SK-N-SH (cell line): ENCODE results near the gene GPLD1. TPM values are rescaled to one million over a fixed set of nuclear protein-coding genes. Genes with fewer than 3 reads are reported as not detected.

Experiments used
- CTCF ChIA-PET: fragments of 300-600, 350-600 bp; formaldehyde crosslinking; extraction: SDS; loops from one replicate; lab custom pipeline; 2021; lab: Yijun Ruan, JAX
- POLR2A ChIA-PET: fragments of 350-600 bp; sonication (Branson Sonifier 250); formaldehyde crosslinking; extraction: SDS; loops from one replicate; lab custom pipeline; 2020; ENCODE audit warnings: antibody characterized with exemption, inconsistent platforms; lab: Yijun Ruan, JAX
- DNase-seq: peaks from one replicate; pipeline ENCODE4 v3.0.0; 2012
- H2AFZ ChIP-seq: fragments of 200-600 bp; sonication (generic); 2 replicates; pipeline ENCODE4 v1.8.1; 2016; ENCODE audit warnings: antibody characterized with exemption, mild to moderate bottlenecking, low read depth
- H3F3A ChIP-seq: fragments of 200-600 bp; sonication (generic); replicated peaks from 2 replicates; pipeline ENCODE3; 2016; ENCODE audit warnings: antibody characterized with exemption, mild to moderate bottlenecking; ENCODE audit not compliant: insufficient read depth
- H3K27ac ChIP-seq, 2 experiments: fragments of 200-500 bp in 1 of 2; fragments of 200-600 bp in 1 of 2; sonication (Bioruptor generic) in 1 of 2; sonication (generic), shearing (Covaris generic) in 1 of 2; 2 replicates each; pipeline versions ENCODE4 v1.5.1 to v1.6.1; 2014 to 2016; ENCODE audit warnings: low read depth in 2 of 2, inconsistent platforms in 1 of 2, low read length in 1 of 2, mild to moderate bottlenecking in 1 of 2, mixed read lengths in 1 of 2
- H3K27me3 ChIP-seq: fragments of 200-600 bp; sonication (generic), shearing (Covaris generic); 2 replicates; pipeline ENCODE4 v1.6.1; 2016; ENCODE audit warnings: mixed run types; ENCODE audit not compliant: insufficient read depth
- H3K36me3 ChIP-seq, 2 experiments: fragments of 200-500 bp in 1 of 2; fragments of 200-600 bp in 1 of 2; sonication (Bioruptor generic) in 1 of 2; sonication (generic) in 1 of 2; replicated peaks in 1 of 2; 2 replicates each; pipeline versions ENCODE3 to v1.5.1; 2014 to 2016; ENCODE audit warnings: low read length in 1 of 2, mild to moderate bottlenecking in 1 of 2; ENCODE audit not compliant: insufficient read depth in 2 of 2, control insufficient read depth in 1 of 2
- H3K4me1 ChIP-seq, 2 experiments: fragments of 200-500 bp in 1 of 2; fragments of 200-600 bp in 1 of 2; sonication (Bioruptor generic) in 1 of 2; sonication (generic), shearing (Covaris generic) in 1 of 2; 2 replicates each; pipeline versions ENCODE4 v1.5.1 to v1.6.1; 2014 to 2016; ENCODE audit warnings: low read depth in 1 of 2, low read length in 1 of 2, mixed run types in 1 of 2; ENCODE audit not compliant: insufficient read depth in 2 of 2, control insufficient read depth in 1 of 2
- H3K4me2 ChIP-seq: fragments of 200-600 bp; sonication (generic), shearing (Covaris generic); 2 replicates; pipeline ENCODE4 v1.6.1; 2017; ENCODE audit warnings: mixed run types
- H3K4me3 ChIP-seq, 2 experiments: fragments of 200-500 bp in 1 of 2; fragments of 200-600 bp in 1 of 2; sonication (Bioruptor generic) in 1 of 2; sonication (generic), shearing (Covaris generic) in 1 of 2; 2 replicates each; pipeline versions ENCODE4 v1.5.1 to v1.8.1; 2014 to 2016; ENCODE audit warnings: low read depth in 2 of 2, inconsistent platforms in 1 of 2, low read length in 1 of 2, mild to moderate bottlenecking in 1 of 2, mixed read lengths in 1 of 2, moderate library complexity in 1 of 2
- H3K79me2 ChIP-seq: fragments of 200-600 bp; sonication (generic); 2 replicates; pipeline ENCODE4 v1.8.1; 2017; ENCODE audit warnings: mild to moderate bottlenecking; ENCODE audit not compliant: insufficient read depth
- H3K9ac ChIP-seq: fragments of 200-600 bp; sonication (generic); 2 replicates; pipeline ENCODE4 v1.6.1; 2017; ENCODE audit warnings: mixed run types
- H3K9me2 ChIP-seq: fragments of 200-600 bp; sonication (generic); 2 replicates; pipeline ENCODE4 v1.6.1; 2017; ENCODE audit warnings: mixed run types
- H3K9me3 ChIP-seq: fragments of 200-600 bp; sonication (generic); 2 replicates; pipeline ENCODE4 v1.6.1; 2017; ENCODE audit warnings: mixed run types, mild to moderate bottlenecking, moderate library complexity
- H4K20me1 ChIP-seq: fragments of 200-600 bp; sonication (generic); 2 replicates; pipeline ENCODE4 v1.6.1; 2017; ENCODE audit warnings: mild to moderate bottlenecking, mixed run types; ENCODE audit not compliant: insufficient read depth
- CHD2 ChIP-seq: fragments of 150-350 bp; IDR thresholded peaks from 2 replicates; pipeline ENCODE4 v1.6.1; 2018; ENCODE audit warnings: low read length; ENCODE audit not compliant: partially characterized antibody
- FOXJ3 ChIP-seq: sonication (generic); formaldehyde crosslinking; IDR thresholded peaks from 2 replicates; pipeline ENCODE4 v1.5.1; 2020; ENCODE audit warnings: mild to moderate bottlenecking, missing genetic modification reagents
- GATA2 ChIP-seq: sonication (generic); formaldehyde crosslinking; IDR thresholded peaks from 2 replicates; pipeline ENCODE4 v1.5.0; 2020; ENCODE audit warnings: mild to moderate bottlenecking, missing genetic modification reagents
- MEF2A ChIP-seq: IDR thresholded peaks from 2 replicates; pipeline ENCODE4 v1.4.0; 2012; ENCODE audit warnings: low read depth, borderline replicate concordance
- MXI1 ChIP-seq: IDR thresholded peaks from 2 replicates; pipeline ENCODE4 v1.6.1; 2012; ENCODE audit warnings: mild to moderate bottlenecking, low read depth, low read length, improper control_type of control experiment
- NFIC ChIP-seq: IDR thresholded peaks from 2 replicates; pipeline ENCODE4 v1.4.0; 2012; ENCODE audit warnings: borderline replicate concordance
- NRF1 ChIP-seq: IDR thresholded peaks from 2 replicates; pipeline ENCODE4 v1.6.1; 2012; ENCODE audit warnings: low read depth, mild to moderate bottlenecking, low read length
- POLR2AphosphoS5 ChIP-seq: IDR thresholded peaks from 2 replicates; pipeline ENCODE4 v1.6.1; 2012; ENCODE audit warnings: low read depth, low read length
- RAD21 ChIP-seq: IDR thresholded peaks from 2 replicates; pipeline ENCODE4 v1.6.1; 2012; ENCODE audit warnings: mild to moderate bottlenecking, low read length
- RCOR1 ChIP-seq: fragments of 150-350 bp; IDR thresholded peaks from 2 replicates; pipeline ENCODE4 v1.6.1; 2017; ENCODE audit warnings: antibody characterized with exemption, low read length
- RXRA ChIP-seq: IDR thresholded peaks from 2 replicates; pipeline ENCODE4 v1.4.0; 2012; ENCODE audit warnings: low read depth, mild to moderate bottlenecking, borderline replicate concordance
- SMC3 ChIP-seq: IDR thresholded peaks from 2 replicates; pipeline ENCODE4 v1.6.1; 2012; ENCODE audit warnings: low read depth, low read length, improper control_type of control experiment
- TCF12 ChIP-seq: IDR thresholded peaks from 2 replicates; pipeline ENCODE4 v1.4.0; 2012
- WGBS: methylation state at CpG from one replicate; pipeline ENCODE4 v1.1.6; 2017; ENCODE audit warnings: low lambda C conversion rate; 5-methylcytosine and 5-hydroxymethylcytosine counted together
- polyA plus RNA-seq, 3 experiments: library from polyadenylated mRNA; depleted of rRNA; stranded (reverse); fragments of >200 nt; gene quantifications; 2 replicates each; pipeline ENCODE4 v1.2.3, GENCODE V29; 2012
- TF ChIP-seq, protein P1 (sequence below): IDR thresholded peaks from 2 replicates; pipeline ENCODE4 v1.4.0; 2012; ENCODE audit warnings: low read depth, borderline replicate concordance
- TF ChIP-seq, protein P2 (sequence below): fragments of 150-350 bp; IDR thresholded peaks from 2 replicates; pipeline ENCODE4 v1.6.1; 2017; ENCODE audit warnings: antibody characterized with exemption, low read length, low read depth, borderline replicate concordance
- TF ChIP-seq, protein P3 (sequence below): IDR thresholded peaks from 2 replicates; pipeline ENCODE4 v1.4.0; 2012; ENCODE audit warnings: low read depth
- TF ChIP-seq, protein P4 (sequence below): IDR thresholded peaks from 2 replicates; pipeline ENCODE4; 2012

The GPLD1 gene
- polyA plus RNA-seq, 1 of the 3 experiments (the other 2 are of a cell fraction), result 0.94 TPM

DNA sequence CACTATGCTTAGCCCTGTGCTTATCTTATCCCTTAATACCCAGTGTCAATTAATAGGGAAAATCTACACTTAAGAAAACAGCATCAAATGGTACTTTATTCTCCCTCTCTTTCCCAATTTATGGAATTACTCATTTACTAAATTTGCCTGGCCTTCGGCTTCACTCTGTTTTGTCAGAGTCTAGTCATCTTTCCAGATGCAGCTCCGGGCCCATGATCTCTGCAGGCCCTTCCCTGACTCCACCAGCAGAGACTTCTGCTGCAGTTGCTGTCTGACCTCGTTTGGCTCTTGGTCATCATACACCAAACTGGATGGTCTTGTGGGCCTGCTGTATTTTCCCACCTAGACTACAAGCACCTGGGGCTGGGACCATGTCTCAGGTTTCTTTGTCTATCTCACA is 59.3 kb downstream of the GPLD1 start:
- 75% methylated on average over 3 of the region's 3 CpGs for WGBS
- peaks cover 9 to 16% of the 10 kb centered on the region in 2 experiments for H3K36me3 ChIP-seq
- no peaks in the 10 kb centered on the region for H3K9me2 ChIP-seq
- no peaks in the 10 kb centered on the region for H3K27me3 ChIP-seq
- no peak overlapping the region for H2AFZ ChIP-seq
- no peak for DNase-seq
- H4K20me1 ChIP-seq, result no peaks in the 10 kb centered on the region
- ChIA-PET POLR2A (no interaction called here), CTCF (interaction anchor here (0.7 to 1.9 kb wide), 12 partner anchors 13 to 153 kb away, joined by 3 to 6 read pairs (median 3); partner anchors contain the start of gene ALDH5A1)
- TF ChIP-seq RCOR1 (no peak), TCF12 (no peak), POLR2AphosphoS5 (no peak), CHD2 (no peak), MXI1 (no peak)
- TF ChIP-seq, protein P1, sequence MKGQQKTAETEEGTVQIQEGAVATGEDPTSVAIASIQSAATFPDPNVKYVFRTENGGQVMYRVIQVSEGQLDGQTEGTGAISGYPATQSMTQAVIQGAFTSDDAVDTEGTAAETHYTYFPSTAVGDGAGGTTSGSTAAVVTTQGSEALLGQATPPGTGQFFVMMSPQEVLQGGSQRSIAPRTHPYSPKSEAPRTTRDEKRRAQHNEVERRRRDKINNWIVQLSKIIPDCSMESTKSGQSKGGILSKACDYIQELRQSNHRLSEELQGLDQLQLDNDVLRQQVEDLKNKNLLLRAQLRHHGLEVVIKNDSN, result no peak
- TF ChIP-seq, protein P2, sequence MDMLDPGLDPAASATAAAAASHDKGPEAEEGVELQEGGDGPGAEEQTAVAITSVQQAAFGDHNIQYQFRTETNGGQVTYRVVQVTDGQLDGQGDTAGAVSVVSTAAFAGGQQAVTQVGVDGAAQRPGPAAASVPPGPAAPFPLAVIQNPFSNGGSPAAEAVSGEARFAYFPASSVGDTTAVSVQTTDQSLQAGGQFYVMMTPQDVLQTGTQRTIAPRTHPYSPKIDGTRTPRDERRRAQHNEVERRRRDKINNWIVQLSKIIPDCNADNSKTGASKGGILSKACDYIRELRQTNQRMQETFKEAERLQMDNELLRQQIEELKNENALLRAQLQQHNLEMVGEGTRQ, result no peak
- H3K9ac ChIP-seq, result no peak overlapping the region
- no peak overlapping the region for H3K4me3 ChIP-seq
- H3F3A ChIP-seq, result peaks cover 6% of the 10 kb centered on the region
- H3K9me3 ChIP-seq, result no peaks in the 10 kb centered on the region
- no peak overlapping the region for H3K4me2 ChIP-seq
- no peaks in the 10 kb centered on the region for H3K79me2 ChIP-seq
- H3K27ac ChIP-seq, result no peak overlapping the region
- no peaks in the 10 kb centered on the region; a peak in 1 of 4 replicates for H3K4me1 ChIP-seq

DNA sequence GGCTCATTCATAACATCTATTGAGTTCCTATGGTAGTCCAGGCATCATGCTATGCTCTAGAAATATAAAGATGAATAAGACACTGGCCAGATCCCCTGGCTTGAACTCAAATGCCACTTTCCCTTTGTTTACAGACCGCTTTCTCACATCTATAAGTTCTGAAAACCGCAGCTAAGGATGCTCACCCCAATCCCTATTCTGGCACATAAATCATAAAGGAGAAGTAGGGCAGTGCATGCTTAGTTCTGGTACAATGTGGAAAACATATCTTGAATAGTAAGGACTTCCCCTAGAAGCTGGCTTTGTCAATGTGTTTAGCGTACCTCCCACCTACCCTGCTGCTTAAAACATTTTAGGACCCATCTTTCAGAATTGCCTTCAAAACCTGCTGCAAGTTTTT is 60.2 kb downstream of the GPLD1 start:
- ChIA-PET CTCF (interaction anchor here (1.2 to 1.9 kb wide), 3 partner anchors 20 to 146 kb away, joined by 3 to 5 read pairs (median 3); no protein-coding TSS in a partner anchor), POLR2A (no interaction called here)
- Histone ChIP-seq H2AFZ (no peak overlapping the region), H3K4me3 (no peak overlapping the region), H3K9me3 (no peaks in the 10 kb centered on the region), H3K27me3 (no peaks in the 10 kb centered on the region), H3K9ac (no peak overlapping the region), H3K27ac (no peak overlapping the region), H3K4me2 (no peak overlapping the region), H3K4me1 (no peaks in the 10 kb centered on the region; a peak in 1 of 4 replicates), H3F3A (peaks cover 6% of the 10 kb centered on the region), H3K9me2 (no peaks in the 10 kb centered on the region), H3K79me2 (no peaks in the 10 kb centered on the region), H3K36me3 (peaks cover 17 to 26% of the 10 kb centered on the region in 2 experiments), H4K20me1 (no peaks in the 10 kb centered on the region)
- no peak for DNase-seq
- WGBS, result 91% methylated on average over 3 of the region's 3 CpGs
- TF ChIP-seq POLR2AphosphoS5, result no peak
- TF ChIP-seq, protein P2, result no peak

DNA sequence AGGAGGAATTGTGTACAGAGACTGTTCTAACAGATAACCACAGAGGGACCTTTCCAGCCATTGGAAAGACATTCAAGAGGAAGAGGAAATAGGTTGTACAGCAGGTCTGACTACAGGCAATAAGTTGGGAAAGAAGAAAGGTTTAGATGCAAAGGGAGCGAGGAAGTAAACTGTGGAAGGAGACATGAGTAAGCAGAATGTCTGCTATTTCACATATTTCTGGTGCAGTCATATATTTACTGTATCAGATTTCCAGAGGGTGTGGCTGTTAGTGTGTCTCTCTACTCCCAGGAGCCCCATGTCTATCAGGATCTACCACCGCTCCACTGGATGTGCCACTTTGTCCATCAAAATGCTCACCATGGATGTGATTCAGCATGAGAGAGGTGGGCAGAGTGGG is 60.8 kb downstream of the GPLD1 start:
- Histone ChIP-seq H3K27ac (no peak overlapping the region), H3K9me2 (no peaks in the 10 kb centered on the region), H3K4me1 (no peaks in the 10 kb centered on the region; a peak in 1 of 4 replicates), H3K36me3 (peaks cover 18 to 31% of the 10 kb centered on the region in 2 experiments), H4K20me1 (no peaks in the 10 kb centered on the region), H3K4me3 (no peak overlapping the region), H3K9ac (no peak overlapping the region), H3K9me3 (no peaks in the 10 kb centered on the region), H2AFZ (no peak overlapping the region), H3F3A (peaks cover 6% of the 10 kb centered on the region), H3K27me3 (no peaks in the 10 kb centered on the region), H3K4me2 (no peak overlapping the region), H3K79me2 (no peaks in the 10 kb centered on the region)
- 94% methylated on average over 2 of the region's 2 CpGs for WGBS
- CTCF ChIA-PET, result no interaction called here
- DNase-seq, result no peak
- POLR2A ChIA-PET, result no interaction called here
- TF ChIP-seq TCF12 (no peak), GATA2 (no peak), RXRA (no peak), MEF2A (no peak), NFIC (no peak), SMC3 (no peak), POLR2AphosphoS5 (no peak), NRF1 (no peak), RAD21 (no peak), FOXJ3 (CRISPR knock-in tag) (no peak)
- TF ChIP-seq, protein P3, sequence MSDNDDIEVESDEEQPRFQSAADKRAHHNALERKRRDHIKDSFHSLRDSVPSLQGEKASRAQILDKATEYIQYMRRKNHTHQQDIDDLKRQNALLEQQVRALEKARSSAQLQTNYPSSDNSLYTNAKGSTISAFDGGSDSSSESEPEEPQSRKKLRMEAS, result no peak
- TF ChIP-seq, protein P4, sequence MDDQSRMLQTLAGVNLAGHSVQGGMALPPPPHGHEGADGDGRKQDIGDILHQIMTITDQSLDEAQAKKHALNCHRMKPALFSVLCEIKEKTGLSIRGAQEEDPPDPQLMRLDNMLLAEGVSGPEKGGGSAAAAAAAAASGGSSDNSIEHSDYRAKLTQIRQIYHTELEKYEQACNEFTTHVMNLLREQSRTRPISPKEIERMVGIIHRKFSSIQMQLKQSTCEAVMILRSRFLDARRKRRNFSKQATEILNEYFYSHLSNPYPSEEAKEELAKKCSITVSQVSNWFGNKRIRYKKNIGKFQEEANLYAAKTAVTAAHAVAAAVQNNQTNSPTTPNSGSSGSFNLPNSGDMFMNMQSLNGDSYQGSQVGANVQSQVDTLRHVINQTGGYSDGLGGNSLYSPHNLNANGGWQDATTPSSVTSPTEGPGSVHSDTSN, result no peak
- TF ChIP-seq, protein P1, result no peak
